Central memory CD4-positive, alpha-beta T cell (primary cell): ENCODE measurements around the gene FNDC3B.

Experiments used
- DNase-seq: peaks from one replicate; pipeline ENCODE4 v3.0.0; 2022

FNDC3B gene

GRCh38 chr3:172096881-172097420 lies 57.6 kb downstream of the FNDC3B start:
- DNase-seq = no peak

GRCh38 chr3:172097585-172097984 lies 58.2 kb downstream of the FNDC3B start:
- no peak for DNase-seq

- no peak for DNase-seq
Measured at GRCh38 chr3:172098698-172099494, 59.5 kb downstream of the FNDC3B start.

- DNase-seq = no peak
Measured at GRCh38 chr3:172099495-172099808, 60.1 kb downstream of the FNDC3B start.

- DNase-seq = no peak
Measured at GRCh38 chr3:172100482-172100881, 61.1 kb downstream of the FNDC3B start.

GRCh38 chr3:172101107-172101506 lies 61.7 kb downstream of the FNDC3B start:
- DNase-seq = no peak

GRCh38 chr3:172102123-172102882 lies 62.9 kb downstream of the FNDC3B start:
- peak; percentile 49 for DNase-seq

GRCh38 chr3:172102883-172103310 lies 63.5 kb downstream of the FNDC3B start:
- no peak for DNase-seq

- no peak for DNase-seq
Measured at GRCh38 chr3:172103724-172104123, 64.3 kb downstream of the FNDC3B start.

GRCh38 chr3:172104471-172105072 lies 65.2 kb downstream of the FNDC3B start:
- no peak for DNase-seq

- DNase-seq = no peak
Measured at GRCh38 chr3:172106037-172106954, 66.9 kb downstream of the FNDC3B start.

GRCh38 chr3:172106989-172107388 lies 67.6 kb downstream of the FNDC3B start:
- DNase-seq = peak; percentile 86

GRCh38 chr3:172107403-172107802 lies 68.0 kb downstream of the FNDC3B start:
- DNase-seq = peak; percentile 67

GRCh38 chr3:172110127-172110779 lies 70.9 kb downstream of the FNDC3B start:
- DNase-seq = no peak

- no peak for DNase-seq
Measured at GRCh38 chr3:172111163-172111562, 71.8 kb downstream of the FNDC3B start.

GRCh38 chr3:172112078-172112733 lies 72.8 kb downstream of the FNDC3B start:
- DNase-seq = no peak

- DNase-seq = no peak
Measured at GRCh38 chr3:172112734-172113120, 73.3 kb downstream of the FNDC3B start.

GRCh38 chr3:172113710-172114109 lies 74.3 kb downstream of the FNDC3B start:
- DNase-seq = no peak

GRCh38 chr3:172115059-172115458 lies 75.7 kb downstream of the FNDC3B start:
- DNase-seq = no peak

GRCh38 chr3:172115787-172116186 lies 76.4 kb downstream of the FNDC3B start:
- no peak for DNase-seq

- no peak for DNase-seq
Measured at GRCh38 chr3:172118019-172118418, 78.6 kb downstream of the FNDC3B start.
